Testis (tissue), 3 donors: ENCODE data around the gene MEIS2. TPM values are rescaled to one million over a fixed set of nuclear protein-coding genes. Genes with fewer than 3 reads are reported as not detected.

Experiments
- DNase-seq: peaks from one replicate; pipeline ENCODE4 v3.0.0-alpha.2; 2019
- H3K27ac ChIP-seq, 2 donors: fragments of 200-600 bp; sonication (generic); one replicate each; pipeline ENCODE4 v1.5.1; 2019
- H3K27me3 ChIP-seq: fragments of 200-600 bp; sonication (generic); one replicate; pipeline ENCODE4 v1.5.1; 2019
- H3K36me3 ChIP-seq: fragments of 200-600 bp; sonication (generic); one replicate; pipeline ENCODE4 v1.5.1; 2017; ENCODE audit warnings: low read depth; ENCODE audit errors: missing control alignments
- H3K4me1 ChIP-seq: fragments of 200-600 bp; sonication (generic); one replicate; pipeline ENCODE4 v1.5.1; 2019
- H3K4me3 ChIP-seq, 2 donors: fragments of 200-600 bp; sonication (generic); one replicate each; pipeline ENCODE4 v1.5.1; 2017 to 2019
- H3K9me3 ChIP-seq: fragments of 200-600 bp; sonication (generic); one replicate; pipeline ENCODE4 v1.5.1; 2017
- POLR2A ChIP-seq: fragments of 450-650 bp; IDR thresholded peaks from one replicate; pipeline ENCODE4 v1.6.1; 2017; ENCODE audit warnings: antibody characterized with exemption, mild to moderate bottlenecking, moderate library complexity
- WGBS, 2 donors: methylation state at CpG; one replicate each; pipeline ENCODE4 v1.1.5; 2018; 5-methylcytosine and 5-hydroxymethylcytosine counted together
- intact Hi-C: fragments of 100-400 bp; cut with DNase I; formaldehyde crosslinking; loops from one replicate; pipeline ENCODE4 v1.15.1; 2023; ENCODE audit warnings: low total_unique reads
- polyA plus RNA-seq: library from polyadenylated mRNA; stranded (reverse); fragments of 350-450 nt; fragmentation: Illumina TruSeq; extraction: RNeasy Lipid Tissue Mini Kit (QIAGEN cat#74804); gene quantifications from one replicate; pipeline ENCODE4 v1.2.3, GENCODE V29; 2014; ENCODE audit warnings: low read depth, low replicate concordance; ENCODE audit not compliant: insufficient read depth
- total RNA-seq, 2 donors: library from RNA; depleted of rRNA; stranded (reverse); fragments of >200 nt; gene quantifications; one replicate each; pipeline ENCODE4 v1.2.3, GENCODE V29; 2016
- TF ChIP-seq, protein P1 (sequence below), 3 experiments: fragments of 450-650 bp in 2 of 3; fragments of 200-600 bp in 1 of 3; sonication (generic) in 1 of 3; IDR thresholded peaks; one replicate each; pipeline ENCODE4 v1.5.1; 2016 to 2019; ENCODE audit warnings: antibody characterized with exemption in 3 of 3, mild to moderate bottlenecking in 2 of 3, moderate library complexity in 1 of 3

MEIS2 gene
- total and polyA plus RNA-seq, 3 donors from 2014 or later, result 7.0 to 19.4 (median 15.7) TPM

DNA sequence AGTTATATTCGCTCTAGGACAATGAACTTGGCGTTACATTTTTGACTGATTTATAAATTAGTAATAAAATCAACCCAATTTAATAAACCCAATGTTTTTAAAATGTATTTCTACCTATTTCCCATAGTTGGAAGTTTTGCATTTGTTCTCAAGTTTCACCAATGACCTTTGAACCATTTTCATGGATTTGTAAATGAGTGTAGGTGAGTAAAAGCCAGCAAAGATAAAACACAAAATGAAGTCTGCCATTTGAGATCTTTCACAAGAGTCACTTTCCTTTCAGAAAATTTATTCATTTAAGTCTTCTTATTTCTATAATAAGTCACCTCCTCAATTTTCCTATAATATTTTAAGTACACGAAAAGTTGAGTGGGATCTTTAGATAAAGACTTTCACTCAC, 92.1 kb downstream of the MEIS2 start:
- H3K4me1 ChIP-seq, result no peaks in the 10 kb centered on the region
- no peak for TF ChIP-seq POLR2A
- TF ChIP-seq, protein P1, sequence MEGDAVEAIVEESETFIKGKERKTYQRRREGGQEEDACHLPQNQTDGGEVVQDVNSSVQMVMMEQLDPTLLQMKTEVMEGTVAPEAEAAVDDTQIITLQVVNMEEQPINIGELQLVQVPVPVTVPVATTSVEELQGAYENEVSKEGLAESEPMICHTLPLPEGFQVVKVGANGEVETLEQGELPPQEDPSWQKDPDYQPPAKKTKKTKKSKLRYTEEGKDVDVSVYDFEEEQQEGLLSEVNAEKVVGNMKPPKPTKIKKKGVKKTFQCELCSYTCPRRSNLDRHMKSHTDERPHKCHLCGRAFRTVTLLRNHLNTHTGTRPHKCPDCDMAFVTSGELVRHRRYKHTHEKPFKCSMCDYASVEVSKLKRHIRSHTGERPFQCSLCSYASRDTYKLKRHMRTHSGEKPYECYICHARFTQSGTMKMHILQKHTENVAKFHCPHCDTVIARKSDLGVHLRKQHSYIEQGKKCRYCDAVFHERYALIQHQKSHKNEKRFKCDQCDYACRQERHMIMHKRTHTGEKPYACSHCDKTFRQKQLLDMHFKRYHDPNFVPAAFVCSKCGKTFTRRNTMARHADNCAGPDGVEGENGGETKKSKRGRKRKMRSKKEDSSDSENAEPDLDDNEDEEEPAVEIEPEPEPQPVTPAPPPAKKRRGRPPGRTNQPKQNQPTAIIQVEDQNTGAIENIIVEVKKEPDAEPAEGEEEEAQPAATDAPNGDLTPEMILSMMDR (IDR thresholded peaks at IDR 0.05), result no peak
- H3K27ac ChIP-seq, result no peak overlapping the region
- H3K4me3 ChIP-seq, result no peak overlapping the region
- intact Hi-C loops, result no loop called here
- H3K9me3 ChIP-seq, result no peaks in the 10 kb centered on the region
- no peak for DNase-seq
- H3K36me3 ChIP-seq, result no peaks in the 10 kb centered on the region
- H3K27me3 ChIP-seq, result no peaks in the 10 kb centered on the region
- 92% methylated on average over 3 of the region's 3 CpGs for WGBS, 2 donors

DNA sequence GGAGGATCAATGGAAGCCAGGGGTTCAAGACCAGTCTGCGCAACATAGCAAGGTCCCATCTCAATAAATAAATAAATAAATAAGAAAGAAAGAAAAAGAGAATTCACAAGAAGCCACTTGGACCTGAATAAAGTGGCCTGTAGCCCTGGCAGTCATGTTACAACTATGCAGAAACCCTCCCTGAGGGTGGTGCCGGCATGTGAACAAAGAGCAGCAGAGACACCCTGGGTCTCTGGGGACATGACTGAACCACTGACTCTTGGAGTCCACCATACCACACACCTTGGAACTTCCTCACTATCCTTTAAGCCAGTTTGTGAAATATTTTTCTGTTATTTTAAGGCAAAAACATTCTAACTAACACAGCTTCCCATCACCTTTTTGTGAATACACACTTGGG, 93.0 kb downstream of the MEIS2 start:
- Histone ChIP-seq H3K9me3 (no peaks in the 10 kb centered on the region), H3K4me1 (no peaks in the 10 kb centered on the region), H3K27me3 (no peaks in the 10 kb centered on the region), H3K4me3 (no peak overlapping the region), H3K36me3 (no peaks in the 10 kb centered on the region), H3K27ac (no peak overlapping the region)
- intact Hi-C loops, result no loop called here
- no peak for TF ChIP-seq POLR2A
- TF ChIP-seq, protein P1 (IDR thresholded peaks at IDR 0.05), result no peak
- no peak for DNase-seq
- 95 to 96% methylated on average over 2 of the region's 2 CpGs for WGBS, 2 donors

DNA sequence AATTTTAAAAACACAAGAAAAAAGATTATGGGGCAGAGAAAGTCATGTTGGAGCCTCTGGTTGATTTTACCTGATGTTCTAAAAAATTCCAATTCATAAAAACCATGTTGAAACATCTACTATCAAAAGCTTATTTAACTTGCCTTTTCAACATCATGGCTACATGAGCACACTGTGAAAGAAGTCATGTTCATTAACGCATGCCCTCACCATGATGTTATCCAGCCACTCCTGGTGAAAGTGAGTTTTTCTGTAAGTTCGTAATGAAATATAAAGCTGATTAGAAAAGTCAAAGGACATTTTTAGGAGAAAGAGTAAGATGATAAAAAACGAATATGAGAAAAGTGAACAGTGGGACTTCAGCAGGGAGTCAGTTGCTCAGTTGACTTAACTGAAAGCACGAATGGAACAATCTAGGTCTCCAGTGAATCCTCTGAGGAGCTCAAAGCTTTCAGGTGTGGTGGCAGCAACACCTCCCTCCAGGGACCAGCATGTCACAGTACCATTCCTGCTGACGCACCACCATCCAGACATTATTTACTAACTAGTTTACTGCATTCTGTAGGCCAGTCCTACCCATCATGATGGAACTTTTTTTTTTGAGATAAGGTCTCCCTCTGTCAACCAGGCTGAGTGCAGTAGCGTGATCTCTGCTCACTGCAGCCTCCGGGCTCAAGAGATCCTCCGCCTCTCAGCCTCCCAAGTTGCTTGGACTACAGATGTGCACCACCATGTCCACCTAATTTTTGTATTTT, 95.2 kb downstream of the MEIS2 start:
- WGBS, 2 donors, result 81 to 82% methylated on average over 8 of the region's 8 CpGs
- Histone ChIP-seq H3K27me3 (no peaks in the 10 kb centered on the region), H3K36me3 (no peaks in the 10 kb centered on the region), H3K9me3 (no peaks in the 10 kb centered on the region), H3K27ac (no peak overlapping the region), H3K4me1 (peaks cover 2% of the 10 kb centered on the region), H3K4me3 (no peak overlapping the region)
- intact Hi-C loops, result no loop called here
- TF ChIP-seq, protein P1 (IDR thresholded peaks at IDR 0.05), result no peak
- no peak for TF ChIP-seq POLR2A
- DNase-seq, result no peak

DNA sequence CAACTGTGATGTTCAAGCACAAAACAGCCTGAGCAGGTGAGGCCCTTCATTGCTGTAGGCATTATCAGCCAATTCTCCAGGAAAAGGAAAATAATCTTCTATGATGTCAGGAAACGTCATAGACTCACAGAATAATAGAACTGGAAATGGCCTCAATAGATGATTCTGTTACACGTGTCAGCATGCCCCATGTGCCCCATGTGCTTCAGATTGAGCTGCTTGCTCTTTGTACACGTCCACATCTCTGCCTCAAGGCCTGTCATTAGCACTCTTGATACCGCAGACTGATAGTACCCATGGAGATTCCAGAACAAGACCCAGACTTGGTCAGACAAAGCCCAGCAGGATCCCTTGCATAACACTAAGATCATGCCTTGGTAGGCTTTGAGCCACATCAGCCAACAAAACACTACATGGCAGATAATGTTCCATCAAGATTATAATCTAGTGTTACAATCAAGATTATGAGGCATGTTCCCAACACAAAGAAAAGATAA, 95.9 kb downstream of the MEIS2 start:
- DNase-seq, result no peak
- no peak for TF ChIP-seq POLR2A
- TF ChIP-seq, protein P1 (IDR thresholded peaks at IDR 0.05), result no peak
- Histone ChIP-seq H3K36me3 (no peaks in the 10 kb centered on the region), H3K4me1 (peaks cover 3% of the 10 kb centered on the region), H3K27ac (no peak overlapping the region), H3K4me3 (no peak overlapping the region), H3K27me3 (no peaks in the 10 kb centered on the region), H3K9me3 (no peaks in the 10 kb centered on the region)
- intact Hi-C loops, result no loop called here
- whole genome bisulfite sequencing, 2 donors, result 92 to 98% methylated on average over 4 of the region's 4 CpGs
